Suprapubic skin (tissue), 4 donors: Measurements from ENCODE around the gene KLHL17.

ENCODE experiments used
- EP300 ChIP-seq: sonication (generic); formaldehyde crosslinking; IDR thresholded peaks from one replicate; pipeline ENCODE4 v1.6.1; 2017; ENCODE audit warnings: antibody characterized with exemption
- POLR2A ChIP-seq, 2 donors: fragments of 450-650 bp; IDR thresholded peaks; one replicate each; pipeline ENCODE4 v1.6.1; 2017; ENCODE audit warnings: antibody characterized with exemption in 2 of 2, mild to moderate bottlenecking in 2 of 2, moderate library complexity in 2 of 2
- POLR2AphosphoS5 ChIP-seq, 3 donors: sonication (generic); formaldehyde crosslinking; IDR thresholded peaks; one replicate each; pipeline ENCODE4 v1.6.1; 2017; ENCODE audit warnings: antibody characterized with exemption in 3 of 3
- TF ChIP-seq, protein P1 (sequence below), 2 donors: fragments of 200-600 bp in 1 of 2; fragments of 450-650 bp in 1 of 2; sonication (generic) in 1 of 2; IDR thresholded peaks; one replicate each; pipeline ENCODE4 v1.5.1; 2016 to 2019; ENCODE audit warnings: antibody characterized with exemption in 2 of 2, mild to moderate bottlenecking in 1 of 2, moderate library complexity in 1 of 2

DNA sequence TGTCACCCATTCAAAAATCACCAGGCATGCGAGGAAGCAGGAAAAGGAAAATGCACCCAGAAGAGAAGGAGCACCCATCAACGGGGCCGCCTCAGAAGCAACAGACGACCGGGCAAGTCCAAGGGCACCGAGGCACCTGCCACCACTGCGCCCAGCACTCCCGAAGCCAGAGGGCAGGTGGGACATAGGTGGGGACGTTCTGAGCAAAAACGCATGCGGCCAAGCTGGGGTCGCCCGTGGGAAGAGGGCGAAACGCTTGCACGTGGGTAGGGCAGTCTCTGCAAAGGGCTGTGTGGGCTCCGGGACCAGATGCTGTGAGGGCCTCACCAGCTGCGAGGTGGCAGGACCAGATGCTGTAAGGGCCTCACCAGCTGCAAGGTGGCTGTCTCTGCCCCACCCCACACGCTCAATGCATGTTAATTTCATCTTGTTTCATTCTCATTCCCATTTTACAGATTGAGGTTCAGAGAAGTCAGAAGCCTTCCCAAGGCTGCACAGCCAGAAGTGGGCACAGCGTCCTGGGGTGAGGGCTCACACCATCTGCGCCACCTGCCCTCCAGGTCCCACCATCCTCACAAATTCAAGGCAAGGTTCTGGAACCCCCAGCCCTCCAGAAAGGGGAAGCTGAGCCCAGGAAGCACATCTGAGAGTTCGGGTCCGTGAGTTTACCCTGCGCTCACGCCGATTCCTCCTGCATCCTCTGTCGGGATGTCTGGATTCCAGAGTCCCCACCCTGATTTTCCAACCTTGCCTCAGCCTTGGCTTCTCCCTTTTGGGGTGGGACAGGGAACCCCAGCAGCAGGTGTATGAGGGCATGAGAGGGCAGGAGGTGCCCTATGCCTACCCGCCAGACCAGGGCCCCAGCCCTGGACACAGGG, 44.9 kb upstream of the KLHL17 start:
- TF ChIP-seq POLR2A (IDR thresholded peaks at IDR 0.05) (no peak), POLR2AphosphoS5 (IDR thresholded peaks at IDR 0.05) (no peak), EP300 (no peak)
- TF ChIP-seq, protein P1, sequence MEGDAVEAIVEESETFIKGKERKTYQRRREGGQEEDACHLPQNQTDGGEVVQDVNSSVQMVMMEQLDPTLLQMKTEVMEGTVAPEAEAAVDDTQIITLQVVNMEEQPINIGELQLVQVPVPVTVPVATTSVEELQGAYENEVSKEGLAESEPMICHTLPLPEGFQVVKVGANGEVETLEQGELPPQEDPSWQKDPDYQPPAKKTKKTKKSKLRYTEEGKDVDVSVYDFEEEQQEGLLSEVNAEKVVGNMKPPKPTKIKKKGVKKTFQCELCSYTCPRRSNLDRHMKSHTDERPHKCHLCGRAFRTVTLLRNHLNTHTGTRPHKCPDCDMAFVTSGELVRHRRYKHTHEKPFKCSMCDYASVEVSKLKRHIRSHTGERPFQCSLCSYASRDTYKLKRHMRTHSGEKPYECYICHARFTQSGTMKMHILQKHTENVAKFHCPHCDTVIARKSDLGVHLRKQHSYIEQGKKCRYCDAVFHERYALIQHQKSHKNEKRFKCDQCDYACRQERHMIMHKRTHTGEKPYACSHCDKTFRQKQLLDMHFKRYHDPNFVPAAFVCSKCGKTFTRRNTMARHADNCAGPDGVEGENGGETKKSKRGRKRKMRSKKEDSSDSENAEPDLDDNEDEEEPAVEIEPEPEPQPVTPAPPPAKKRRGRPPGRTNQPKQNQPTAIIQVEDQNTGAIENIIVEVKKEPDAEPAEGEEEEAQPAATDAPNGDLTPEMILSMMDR (IDR thresholded peaks at IDR 0.05): no peak
